ENCODE measurements around the gene MMRN2. TPM values are rescaled to one million over a fixed set of nuclear protein-coding genes. Genes with fewer than 3 reads are reported as not detected.

Gene MMRN2
- total RNA-seq, 2 donors from 2014 or later = 57.0 to 81.3 TPM

DNA sequence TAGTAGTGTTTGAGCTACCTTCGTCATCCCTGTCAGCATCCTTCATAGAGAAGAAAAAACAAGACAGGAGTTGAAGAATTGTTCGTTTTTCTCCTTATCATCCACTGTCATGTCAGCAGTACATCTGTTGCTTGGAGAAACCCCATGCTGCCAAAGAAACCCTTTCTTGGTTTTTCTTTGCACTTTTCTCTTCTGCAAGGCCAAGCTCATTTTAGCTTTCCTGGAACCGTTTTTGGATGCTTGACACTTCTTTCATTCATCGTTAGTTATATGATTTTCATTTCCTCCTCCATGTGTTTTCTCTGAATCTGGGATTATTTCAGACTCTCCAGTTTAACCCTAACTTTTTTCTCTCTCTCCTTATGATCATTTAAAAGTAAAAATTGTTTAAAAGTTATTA, 58.9 kb downstream of the MMRN2 start:
- H3K27ac ChIP-seq = no peak overlapping the region
- H3K9me3 ChIP-seq = no peaks in the 10 kb centered on the region
- DNase-seq (ENCODE audit: low spot score) = no peak
- H3K36me3 ChIP-seq = peaks cover 5% of the 10 kb centered on the region
- H3K27me3 ChIP-seq = no peaks in the 10 kb centered on the region
- peaks cover 0 to 11% of the 10 kb centered on the region in 2 donors for H3K4me1 ChIP-seq
- no peak for TF ChIP-seq CTCF (IDR thresholded peaks at IDR 0.05)
- H3K4me3 ChIP-seq = no peak overlapping the region

- no peaks in the 10 kb centered on the region for H3K27me3 ChIP-seq
- DNase-seq (ENCODE audit: low spot score) = no peak
- peak overlapping the region in 1 of 2 donors; percentile 82 for H3K27ac ChIP-seq
- H3K36me3 ChIP-seq = peaks cover 5% of the 10 kb centered on the region
- H3K4me1 ChIP-seq = peaks cover 0 to 30% of the 10 kb centered on the region in 2 donors
- no peak for TF ChIP-seq CTCF (IDR thresholded peaks at IDR 0.05)
- no peaks in the 10 kb centered on the region for H3K9me3 ChIP-seq
- H3K4me3 ChIP-seq = no peak overlapping the region
Measured at GRCh38 chr10:86889997-86890396, 67.4 kb downstream of the MMRN2 start.

DNA sequence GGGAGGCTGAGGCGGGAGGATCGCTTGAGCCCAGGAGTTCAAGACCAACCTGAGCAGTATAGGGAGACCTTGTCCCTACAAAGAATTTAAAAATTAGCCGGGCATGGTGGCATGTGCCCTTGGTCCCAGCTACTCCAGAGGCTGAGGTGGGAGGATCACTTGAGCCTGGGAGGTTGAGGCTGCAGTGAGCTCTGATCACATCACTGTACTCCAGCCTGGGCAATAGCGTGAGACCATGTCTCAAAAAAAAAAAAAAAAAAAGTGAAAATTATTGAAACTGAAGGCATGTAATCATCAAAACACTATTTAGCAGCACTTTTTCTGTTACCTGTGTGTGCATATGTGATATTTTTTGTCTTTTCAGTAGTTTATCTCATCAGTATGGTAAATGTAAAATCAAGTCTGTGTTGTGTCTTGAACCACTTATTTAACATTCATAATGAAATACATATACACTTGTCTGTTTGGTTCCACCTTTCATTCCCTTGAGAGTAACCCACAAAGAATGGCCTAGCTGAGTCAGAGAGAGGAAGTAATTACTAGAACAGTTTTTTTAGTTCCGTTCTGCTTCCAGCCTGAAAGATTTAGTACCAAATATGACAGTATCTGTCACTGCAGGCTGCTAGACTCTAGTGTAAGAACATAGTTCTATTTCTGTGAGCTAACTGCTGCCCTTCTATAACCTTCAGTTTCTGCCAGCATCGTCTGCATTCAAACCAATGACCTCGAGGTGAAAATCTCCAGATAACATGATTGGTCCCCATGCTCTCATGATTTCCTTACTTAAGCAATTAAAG, 68.6 kb downstream of the MMRN2 start:
- no peak for DNase-seq (ENCODE audit: low spot score)
- H3K27me3 ChIP-seq = no peaks in the 10 kb centered on the region
- H3K27ac ChIP-seq = peak overlapping the region; percentile 69 to 82
- no peak overlapping the region for H3K4me3 ChIP-seq
- peaks cover 0 to 30% of the 10 kb centered on the region in 2 donors for H3K4me1 ChIP-seq
- no peaks in the 10 kb centered on the region for H3K9me3 ChIP-seq
- no peak for TF ChIP-seq CTCF (IDR thresholded peaks at IDR 0.05)
- peaks cover 5% of the 10 kb centered on the region for H3K36me3 ChIP-seq

Other genes starting within 250 kb of the MMRN2 start
- gene BMPR1A, start 201.0 kb downstream of the MMRN2 start, total RNA-seq = 10 to 100 TPM; 28.6 to 41.2 TPM
- gene SNCG, start 984 bp upstream of the MMRN2 start, total RNA-seq = 10 to 100 TPM; 20.9 to 33.8 TPM
- gene ADIRF, start 10.9 kb upstream of the MMRN2 start, total RNA-seq = 100 to 1,000 TPM in 1 of 2 donors, 10 to 100 TPM in 1; 67.8 to 195 TPM
- gene FAM25A, start 62.7 kb upstream of the MMRN2 start, total RNA-seq = not detected
- 10 to 100 TPM; 88.6 TPM for gene GLUD1, start 137.2 kb upstream of the MMRN2 start, total RNA-seq
- gene SHLD2, start 137.6 kb upstream of the MMRN2 start, total RNA-seq = 10 to 100 TPM; 13.5 to 16.5 TPM

Measured in right atrium auricular region (tissue), 2 donors.